ENCODE data around the gene PLCH1. TPM values are rescaled to one million over a fixed set of nuclear protein-coding genes. Genes with fewer than 3 reads are reported as not detected.

The PLCH1 gene
- total and polyA plus RNA-seq, 2 donors (not counting 1 experiment from before 2014, with no cell fraction given), result 0.27 TPM; not detected in 1

GRCh38 chr3:155690921-155691320 is 54.0 kb downstream of the PLCH1 start:
- H3K79me2 ChIP-seq (ENCODE audit: control insufficient read depth, insufficient read depth, low read length), result no peaks in the 10 kb centered on the region
- no peaks in the 10 kb centered on the region for H3K27me3 ChIP-seq (replicated peaks in 1 of 4; ENCODE audit: control extremely low read depth in 1 of 4, control insufficient read depth in 3 of 4, insufficient read depth in 4 of 4, low read length in 3 of 4)
- ChIA-PET CTCF (no interaction called here), POLR2A (no interaction called here)
- no peak overlapping the region for H3K4me2 ChIP-seq (replicated peaks; ENCODE audit: low read depth, low read length, poor library complexity, severe bottlenecking)
- Mint-ChIP-seq H3K9me3 (ENCODE audit: insufficient read depth) (no peaks in the 10 kb centered on the region), H3K27ac (no peak overlapping the region), H3K4me1 (no peaks in the 10 kb centered on the region), H3K27me3 (peaks cover 15% of the 10 kb centered on the region), H3K4me3 (no peak overlapping the region)
- no peaks in the 10 kb centered on the region for H4K20me1 ChIP-seq (ENCODE audit: control insufficient read depth, insufficient read depth, low read length, poor library complexity, severe bottlenecking)
- no peak overlapping the region for H3K4me3 ChIP-seq (ENCODE audit: control extremely low read depth in 1 of 5, extremely low read depth in 1 of 5, insufficient read depth in 1 of 5, low read depth in 2 of 5, low read length in 4 of 5)
- H3K9me3 ChIP-seq (ENCODE audit: control extremely low read depth in 1 of 3, control insufficient read depth in 2 of 3, insufficient read depth in 1 of 3, low read length in 2 of 3), result no peaks in the 10 kb centered on the region
- no peak overlapping the region for H3K27ac ChIP-seq (ENCODE audit: low read length in 2 of 2)
- DNase-seq (no peak), ATAC-seq (ENCODE audit: low read depth) (no peak)
- no peaks in the 10 kb centered on the region for H3K36me3 ChIP-seq (replicated peaks in 1 of 2; ENCODE audit: control extremely low read depth in 1 of 2, control insufficient read depth in 1 of 2, extremely low read depth in 1 of 2, insufficient read depth in 2 of 2, low read length in 1 of 2)
- H2AFZ ChIP-seq (ENCODE audit: insufficient read depth, low read depth, low read length, poor library complexity, severe bottlenecking), result no peak overlapping the region
- TF ChIP-seq EZH2 (IDR thresholded peaks at IDR 0.05; ENCODE audit: borderline replicate concordance, insufficient read depth, low read depth, low read length, poor library complexity, severe bottlenecking) (no peak), CTCF (IDR thresholded peaks at IDR 0.05) (no peak)
- no peaks in the 10 kb centered on the region for H3K4me1 ChIP-seq (ENCODE audit: control insufficient read depth in 2 of 2, insufficient read depth in 2 of 2, low read length in 2 of 2)
- no peak overlapping the region for H3K9ac ChIP-seq (ENCODE audit: low read length)
- intact Hi-C loops (cut with micrococcal nuclease), result no loop called here

DNA sequence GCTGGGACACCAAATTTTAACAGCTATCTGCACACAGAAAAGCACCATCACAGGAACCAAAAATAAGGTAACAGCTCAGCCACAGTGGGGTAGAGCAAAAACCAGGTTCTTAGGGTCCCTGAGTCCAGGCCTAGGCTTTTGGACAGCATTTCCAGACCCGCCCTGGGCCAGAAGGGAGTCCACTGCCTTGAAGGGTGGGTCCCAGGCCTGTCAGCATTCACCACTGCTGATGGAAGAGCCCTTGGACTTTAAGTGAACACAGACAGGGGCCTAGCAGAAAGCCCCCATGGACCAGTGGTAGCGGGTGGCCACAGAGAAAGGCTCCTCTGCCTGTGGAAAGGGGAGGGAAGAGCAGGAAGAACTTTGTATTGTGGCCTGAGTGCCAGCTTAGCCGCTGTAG is 56.4 kb downstream of the PLCH1 start:
- Mint-ChIP-seq H3K4me1 (no peaks in the 10 kb centered on the region), H3K9me3 (ENCODE audit: insufficient read depth) (no peaks in the 10 kb centered on the region), H3K27me3 (peaks cover 15% of the 10 kb centered on the region), H3K4me3 (no peak overlapping the region), H3K27ac (no peak overlapping the region)
- POLR2A ChIA-PET, result no interaction called here
- Histone ChIP-seq H3K9me3 (ENCODE audit: control extremely low read depth in 1 of 3, control insufficient read depth in 2 of 3, insufficient read depth in 1 of 3, low read length in 2 of 3) (no peaks in the 10 kb centered on the region), H3K4me1 (ENCODE audit: control insufficient read depth in 2 of 2, insufficient read depth in 2 of 2, low read length in 2 of 2) (no peaks in the 10 kb centered on the region), H3K79me2 (ENCODE audit: control insufficient read depth, insufficient read depth, low read length) (no peaks in the 10 kb centered on the region), H3K4me3 (ENCODE audit: control extremely low read depth in 1 of 5, extremely low read depth in 1 of 5, insufficient read depth in 1 of 5, low read depth in 2 of 5, low read length in 4 of 5) (no peak overlapping the region), H3K9ac (ENCODE audit: low read length) (no peak overlapping the region), H3K36me3 (replicated peaks in 1 of 2; ENCODE audit: control extremely low read depth in 1 of 2, control insufficient read depth in 1 of 2, extremely low read depth in 1 of 2, insufficient read depth in 2 of 2, low read length in 1 of 2) (no peaks in the 10 kb centered on the region), H3K27me3 (replicated peaks in 1 of 4; ENCODE audit: control extremely low read depth in 1 of 4, control insufficient read depth in 3 of 4, insufficient read depth in 4 of 4, low read length in 3 of 4) (no peaks in the 10 kb centered on the region), H3K4me2 (replicated peaks; ENCODE audit: low read depth, low read length, poor library complexity, severe bottlenecking) (no peak overlapping the region), H2AFZ (ENCODE audit: insufficient read depth, low read depth, low read length, poor library complexity, severe bottlenecking) (no peak overlapping the region), H3K27ac (ENCODE audit: low read length in 2 of 2) (no peak overlapping the region), H4K20me1 (ENCODE audit: control insufficient read depth, insufficient read depth, low read length, poor library complexity, severe bottlenecking) (no peaks in the 10 kb centered on the region)
- WGBS (ENCODE audit: insufficient coverage), result 93% methylated on average over 3 of the region's 3 CpGs
- no peak for ATAC-seq (ENCODE audit: low read depth)
- no peak for DNase-seq
- intact Hi-C loops (cut with micrococcal nuclease), result no loop called here
- CTCF ChIA-PET, result no interaction called here
- no peak for TF ChIP-seq EZH2 (IDR thresholded peaks at IDR 0.05; ENCODE audit: borderline replicate concordance, insufficient read depth, low read depth, low read length, poor library complexity, severe bottlenecking)
- TF ChIP-seq CTCF (IDR thresholded peaks at IDR 0.05), result no peak

Measured in B cell (primary cell).